ENCODE data around the gene FBXL3. TPM values are rescaled to one million over a fixed set of nuclear protein-coding genes. Genes with fewer than 3 reads are reported as not detected.

Gene FBXL3
- total RNA-seq, 1 donor from 2014 or later = 57.7 TPM

DNA sequence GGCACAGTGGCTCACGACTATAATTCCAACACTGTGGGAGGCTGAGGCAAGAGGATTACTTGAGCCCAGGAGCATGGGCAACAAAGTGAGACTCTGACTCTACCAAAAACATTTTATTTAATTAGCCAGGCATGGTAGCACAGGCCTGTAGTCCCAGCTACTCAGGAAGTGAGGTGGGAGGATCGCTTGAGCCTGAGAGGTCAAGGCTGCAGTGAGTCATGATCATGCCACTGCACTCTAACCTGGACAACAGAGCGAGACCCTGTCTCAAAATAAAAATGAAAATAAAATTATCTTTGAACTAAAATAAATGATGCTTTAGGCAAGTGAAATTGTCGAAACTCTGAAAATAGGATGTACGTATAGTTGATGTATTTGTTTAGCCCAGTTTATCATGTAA is 43.3 kb downstream of the FBXL3 start:
- no peak for DNase-seq
- Histone ChIP-seq H3K4me1 (peaks cover 10% of the 10 kb centered on the region), H3K27ac (no peak overlapping the region), H3K36me3 (no peaks in the 10 kb centered on the region), H3K27me3 (ENCODE audit: low read depth) (peaks cover 6% of the 10 kb centered on the region), H3K9me3 (no peaks in the 10 kb centered on the region), H3K4me3 (no peak overlapping the region)
- intact Hi-C loops (cut with DNase I) = no loop called here
- ATAC-seq = no peak
- no peak for TF ChIP-seq CTCF (IDR thresholded peaks at IDR 0.05)

GRCh38 chr13:76982061-76982460 is 44.9 kb downstream of the FBXL3 start:
- intact Hi-C loops (cut with DNase I) = no loop called here
- no peak for DNase-seq
- H3K27me3 ChIP-seq (ENCODE audit: low read depth) = peaks cover 6% of the 10 kb centered on the region
- no peak for TF ChIP-seq CTCF (IDR thresholded peaks at IDR 0.05)
- H3K9me3 ChIP-seq = no peaks in the 10 kb centered on the region
- H3K36me3 ChIP-seq = no peaks in the 10 kb centered on the region
- no peak overlapping the region for H3K4me3 ChIP-seq
- no peak overlapping the region for H3K27ac ChIP-seq
- ATAC-seq = no peak
- peaks cover 10% of the 10 kb centered on the region for H3K4me1 ChIP-seq

GRCh38 chr13:76980075-76980718 is 46.8 kb downstream of the FBXL3 start:
- DNase-seq = peak; percentile 88
- Histone ChIP-seq H3K27me3 (ENCODE audit: low read depth) (peaks cover 6% of the 10 kb centered on the region), H3K9me3 (no peaks in the 10 kb centered on the region), H3K4me3 (peak overlapping the region; percentile 41), H3K4me1 (peaks cover 10% of the 10 kb centered on the region), H3K27ac (no peak overlapping the region), H3K36me3 (no peaks in the 10 kb centered on the region)
- ATAC-seq = peak; percentile 96 to 97
- intact Hi-C loops (cut with DNase I) = no loop called here
- peak; percentile 96 for TF ChIP-seq CTCF (IDR thresholded peaks at IDR 0.05)

DNA sequence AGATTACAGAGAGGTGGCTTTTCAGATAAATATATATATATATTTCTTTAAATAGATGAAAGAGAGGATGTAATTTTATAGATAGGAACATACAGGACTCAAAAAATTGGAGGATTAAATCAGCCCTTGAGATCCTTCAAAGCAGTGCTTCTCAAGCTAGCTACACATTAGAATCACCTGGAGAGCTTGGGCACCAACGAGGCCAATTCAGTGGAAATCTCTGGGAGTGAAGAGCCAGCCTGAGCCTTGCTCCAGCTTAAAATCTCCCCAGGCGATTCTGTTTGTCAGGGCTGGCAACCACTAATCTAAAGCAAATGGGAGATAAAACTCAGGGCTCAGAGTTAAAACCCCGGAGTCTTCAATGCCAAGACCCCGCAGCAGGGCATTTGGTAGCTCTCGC is 50.0 kb downstream of the FBXL3 start:
- ATAC-seq (no peak), DNase-seq (no peak)
- H3K27me3 ChIP-seq (ENCODE audit: low read depth) = peaks cover 6% of the 10 kb centered on the region
- H3K27ac ChIP-seq = no peak overlapping the region
- H3K9me3 ChIP-seq = no peaks in the 10 kb centered on the region
- H3K36me3 ChIP-seq = no peaks in the 10 kb centered on the region
- H3K4me1 ChIP-seq = peaks cover 10% of the 10 kb centered on the region
- no peak for TF ChIP-seq CTCF (IDR thresholded peaks at IDR 0.05)
- H3K4me3 ChIP-seq = no peak overlapping the region
- intact Hi-C loops (cut with DNase I) = no loop called here

DNA sequence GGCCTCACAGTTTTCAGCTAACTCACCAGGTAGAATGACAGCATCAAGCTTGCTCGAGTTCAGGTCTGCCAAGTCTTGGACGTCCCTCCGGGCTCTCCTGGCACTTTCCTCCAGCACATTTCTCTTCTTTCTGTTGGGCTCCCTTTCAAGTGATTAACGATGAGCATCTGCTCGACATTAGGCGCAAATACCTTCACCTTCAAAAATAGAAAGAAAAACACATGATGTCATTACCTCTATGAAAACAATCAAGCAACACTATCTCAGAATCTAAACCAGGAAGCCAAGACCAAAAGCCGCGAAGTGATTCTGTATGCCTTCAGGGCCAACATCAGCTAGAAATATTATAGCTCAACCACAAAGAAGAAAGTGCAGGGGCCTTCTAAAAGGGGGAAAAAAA is 50.5 kb downstream of the FBXL3 start:
- ATAC-seq (no peak), DNase-seq (no peak)
- Histone ChIP-seq H3K36me3 (no peaks in the 10 kb centered on the region), H3K27ac (no peak overlapping the region), H3K4me1 (peaks cover 10% of the 10 kb centered on the region), H3K27me3 (ENCODE audit: low read depth) (peaks cover 5% of the 10 kb centered on the region), H3K9me3 (no peaks in the 10 kb centered on the region), H3K4me3 (no peak overlapping the region)
- no peak for TF ChIP-seq CTCF (IDR thresholded peaks at IDR 0.05)
- intact Hi-C loops (cut with DNase I) = no loop called here
